HCT116 (cell line): ENCODE data around the gene HRH3. TPM values are rescaled to one million over a fixed set of nuclear protein-coding genes. Genes with fewer than 3 reads are reported as not detected.

ENCODE experiments used
- ATAC-seq: fragments of 200-7000 bp; cut with Tn5 transposase; 2 replicates; pipeline ENCODE4 v1.9.1; 2020; ENCODE audit warnings: mild to moderate bottlenecking, moderate library complexity
- BruUV-seq: library from RNA; stranded (reverse); fragments of 400-500 nt; replicated peaks from 2 replicates; lab custom pipeline; 2021; lab: Mats Ljungman, UMichigan
- CTCF ChIA-PET: fragments of 300-600 bp; sonication (Branson Sonifier 250); formaldehyde crosslinking; loops from one replicate; lab custom pipeline; 2021; ENCODE audit warnings: antibody characterized with exemption; lab: Charles Lee
- POLR2A ChIA-PET: fragments of 300-600, 350-600 bp; sonication (Branson Sonifier 250); formaldehyde crosslinking; loops from one replicate; lab custom pipeline; 2021; ENCODE audit warnings: antibody characterized with exemption; lab: Charles Lee
- RAD21 ChIA-PET, 2 experiments: fragments of 300-600 bp; sonication (Branson Sonifier 250); formaldehyde crosslinking; loops; one replicate each; lab custom pipeline; 2023; ENCODE audit warnings: low total read pairs in 2 of 2; ENCODE audit not compliant: uncharacterized antibody in 2 of 2, unreplicated experiment in 2 of 2, low non-redundant PET in 1 of 2; lab: Charles Lee
- DNase-seq: peaks from one replicate; pipeline ENCODE4 v3.0.0-alpha.2; 2010; ENCODE audit warnings: low read depth, low spot score
- H2AFZ ChIP-seq: fragments of 200-600 bp; shearing (Covaris generic), sonication (generic); 2 replicates; pipeline ENCODE4 v1.6.1; 2017; ENCODE audit warnings: low read depth, mixed run types, mixed read lengths, antibody characterized with exemption, low read length; ENCODE audit not compliant: poor library complexity, severe bottlenecking
- H3K27ac ChIP-seq: 2 replicates; pipeline ENCODE4 v1.5.1; 2012; ENCODE audit warnings: low read depth, low read length
- H3K27me3 ChIP-seq: fragments of 200-600 bp; sonication (generic); 2 replicates; pipeline ENCODE4 v1.6.1; 2016; ENCODE audit warnings: mixed run types, low read length, mixed read lengths; ENCODE audit not compliant: insufficient read depth
- H3K36me3 ChIP-seq, 2 experiments: fragments of 200-500 bp in 1 of 2; fragments of 200-600 bp in 1 of 2; sonication (Bioruptor generic) in 1 of 2; sonication (generic) in 1 of 2; 2 replicates each; pipeline versions ENCODE4 v1.5.1 to v1.6.1; 2014 to 2016; ENCODE audit warnings: low read length in 2 of 2, inconsistent platforms in 1 of 2, mixed read lengths in 1 of 2, mixed run types in 1 of 2; ENCODE audit not compliant: insufficient read depth in 2 of 2, control insufficient read depth in 1 of 2
- H3K4me1 ChIP-seq, 2 experiments: fragments of 200-600 bp in 1 of 2; sonication (generic) in 1 of 2; 2 replicates each; pipeline versions ENCODE4 v1.5.1 to v1.6.1; 2012 to 2017; ENCODE audit warnings: low read length in 2 of 2, inconsistent platforms in 1 of 2, mild to moderate bottlenecking in 1 of 2, mixed read lengths in 1 of 2, mixed run types in 1 of 2, moderate library complexity in 1 of 2; ENCODE audit not compliant: insufficient read depth in 2 of 2, control insufficient read depth in 1 of 2
- H3K4me2 ChIP-seq: fragments of 200-600 bp; sonication (generic); 2 replicates; pipeline ENCODE4 v1.6.1; 2017; ENCODE audit warnings: mixed run types, low read length, mixed read lengths
- H3K4me3 ChIP-seq, 2 experiments: fragments of 200-600 bp in 1 of 2; sonication (generic) in 1 of 2; replicated peaks in 1 of 2; 2 replicates each; pipeline ENCODE4 v1.5.1; 2011 to 2016; ENCODE audit warnings: low read length in 2 of 2, control low read depth in 1 of 2, low read depth in 1 of 2, mild to moderate bottlenecking in 1 of 2, mixed read lengths in 1 of 2, mixed run types in 1 of 2
- H3K79me2 ChIP-seq: fragments of 200-600 bp; sonication (generic); 2 replicates; pipeline ENCODE4 v1.6.1; 2017; ENCODE audit warnings: mild to moderate bottlenecking, mixed run types, low read length, moderate library complexity, mixed read lengths; ENCODE audit not compliant: insufficient read depth
- H3K9ac ChIP-seq: fragments of 200-600 bp; sonication (generic); 2 replicates; pipeline ENCODE4 v1.6.1; 2016; ENCODE audit warnings: low read length, mixed read lengths
- H3K9me2 ChIP-seq: fragments of 200-600 bp; sonication (generic), shearing (Covaris generic); 2 replicates; pipeline ENCODE4 v1.6.1; 2017; ENCODE audit warnings: mixed run types, mild to moderate bottlenecking, moderate library complexity; ENCODE audit not compliant: insufficient read depth
- H3K9me3 ChIP-seq, 2 experiments: fragments of 200-500 bp in 1 of 2; fragments of 200-600 bp in 1 of 2; sonication (Bioruptor generic) in 1 of 2; sonication (generic) in 1 of 2; 2 replicates each; pipeline ENCODE4 v1.6.1; 2014 to 2017; ENCODE audit warnings: low read length in 2 of 2, mixed read lengths in 2 of 2, inconsistent platforms in 1 of 2, low read depth in 1 of 2, mild to moderate bottlenecking in 1 of 2, mixed run types in 1 of 2, moderate library complexity in 1 of 2; ENCODE audit not compliant: control insufficient read depth in 1 of 2, insufficient read depth in 1 of 2
- H4K20me1 ChIP-seq: fragments of 200-600 bp; sonication (generic), shearing (Covaris generic); 2 replicates; pipeline ENCODE4 v1.6.1; 2017; ENCODE audit warnings: mixed run types, mild to moderate bottlenecking, moderate library complexity; ENCODE audit not compliant: insufficient read depth
- EGR1 ChIP-seq: IDR thresholded peaks from 2 replicates; pipeline ENCODE4 v1.6.1; 2012; ENCODE audit warnings: low read depth
- EZH2 ChIP-seq: fragments of 200-600 bp; sonication (generic); IDR thresholded peaks from 2 replicates; pipeline ENCODE4 v1.6.1; 2017; ENCODE audit warnings: antibody characterized with exemption, mixed run types
- JUND ChIP-seq: IDR thresholded peaks from 2 replicates; pipeline ENCODE4 v1.6.1; 2012
- SIN3A ChIP-seq: IDR thresholded peaks from 2 replicates; pipeline ENCODE4 v1.6.1; 2012; ENCODE audit warnings: low read depth
- SP1 ChIP-seq: IDR thresholded peaks from 2 replicates; pipeline ENCODE4 v1.6.1; 2012; ENCODE audit warnings: low read depth
- SRF ChIP-seq: IDR thresholded peaks from 2 replicates; pipeline ENCODE4 v1.6.1; 2012; ENCODE audit warnings: low read depth
- TCF7L2 ChIP-seq: IDR thresholded peaks from 2 replicates; pipeline ENCODE4 v1.7.0; 2011; ENCODE audit warnings: borderline replicate concordance, inconsistent platforms; ENCODE audit not compliant: insufficient read depth, insufficient read length; ENCODE audit errors: extremely low read depth
- ZBTB33 ChIP-seq: IDR thresholded peaks from 2 replicates; pipeline ENCODE4 v1.6.1; 2011; ENCODE audit warnings: mild to moderate bottlenecking, low read length, moderate library complexity; ENCODE audit not compliant: insufficient replicate concordance; ENCODE audit errors: extremely low read depth
- ZFX ChIP-seq: fragments of 450-650 bp; IDR thresholded peaks from 2 replicates; pipeline ENCODE4 v1.6.1; 2017
- ZNF274 ChIP-seq: fragments of 200-500 bp; sonication (Bioruptor generic); IDR thresholded peaks from 2 replicates; pipeline ENCODE4 v1.6.1; 2014; ENCODE audit warnings: mild to moderate bottlenecking, low read depth, low read length, inconsistent platforms
- intact Hi-C: fragments of 100-400 bp; cut with micrococcal nuclease; formaldehyde crosslinking; loops from 2 replicates; pipeline ENCODE4 v1.10.0; 2022
- total RNA-seq: library from RNA; stranded (reverse); gene quantifications from one replicate; pipeline ENCODE4 v1.2.1, GENCODE V29; 2021; ENCODE audit not compliant: unreplicated experiment

The HRH3 gene
- total RNA-seq, 1 experiment from 2014 or later, result not detected

- no peak for TF ChIP-seq EZH2
- TF ChIP-seq EGR1, result no peak
- TF ChIP-seq ZNF274, result no peak
- TF ChIP-seq SRF, result no peak
- TF ChIP-seq SIN3A, result no peak
- no peak for TF ChIP-seq TCF7L2
- TF ChIP-seq JUND, result no peak
- TF ChIP-seq ZBTB33, result no peak
- TF ChIP-seq ZFX, result no peak
- TF ChIP-seq SP1, result no peak
- Histone ChIP-seq H4K20me1 (no peaks in the 10 kb centered on the region), H2AFZ (no peak overlapping the region), H3K4me2 (no peak overlapping the region), H3K9me2 (no peaks in the 10 kb centered on the region), H3K9me3 (no peaks in the 10 kb centered on the region), H3K36me3 (peaks cover 3 to 7% of the 10 kb centered on the region in 2 experiments; a peak in 2 of 4 replicates), H3K27me3 (no peaks in the 10 kb centered on the region), H3K79me2 (peaks cover 85% of the 10 kb centered on the region), H3K4me3 (no peak overlapping the region), H3K9ac (no peak overlapping the region), H3K4me1 (no peaks in the 10 kb centered on the region), H3K27ac (no peak overlapping the region)
- ATAC-seq (no peak; the same call in 1 of the 2 replicates), DNase-seq (no peak)
- ChIA-PET CTCF (no interaction called here), POLR2A (interaction anchor here (0.6 kb wide), 1 partner anchor 167 kb away, joined by 4 read pairs; no protein-coding TSS in a partner anchor), RAD21 (no interaction called here)
- intact Hi-C loops, result no loop called here
- BruUV-seq, result no TSS peak
Observed at GRCh38 chr20:62190639-62191411, 29.3 kb downstream of the HRH3 start.
